Skeletal muscle cell (primary cell): ENCODE results near the gene SMIM24.
"Not testable (repeated sequence)": the region's sequence is repeated elsewhere in the genome, so short reads cannot be mapped to it uniquely, and the experiment has no call there.

Experiments used
- DNase-seq: peaks from one replicate; pipeline ENCODE4 v3.0.0-alpha.2; 2010; ENCODE audit warnings: low read depth
- H3K4me3 ChIP-seq: 2 replicates; pipeline ENCODE4 v1.5.1; 2011; ENCODE audit warnings: low read depth, mild to moderate bottlenecking, control low read depth, low read length, moderate library complexity

The SMIM24 gene

GRCh38 chr19:3480383-3481091 is at the start of gene SMIM24:
SMIM24 (minus strand) TSS chr19:3480525; CDS start chr19:3480463, 62 bp downstream.
- no peak within 1 kb of the TSS for H3K4me3 ChIP-seq
- no peak for DNase-seq

- DNase-seq, H3K4me3 ChIP-seq: not testable (repeated sequence)
Measured at GRCh38 chr19:3529299-3529698, 49.0 kb upstream of the SMIM24 start.

- DNase-seq: no peak
- no peak overlapping the region for H3K4me3 ChIP-seq
Measured at GRCh38 chr19:3528539-3529211, 48.4 kb upstream of the SMIM24 start.

- no peak for DNase-seq
- no peak overlapping the region for H3K4me3 ChIP-seq
Measured at GRCh38 chr19:3528080-3528479, 47.8 kb upstream of the SMIM24 start.

GRCh38 chr19:3527238-3527910 is 47.0 kb upstream of the SMIM24 start:
- no peak for DNase-seq
- no peak overlapping the region for H3K4me3 ChIP-seq

GRCh38 chr19:3526507-3527237 is 46.3 kb upstream of the SMIM24 start:
- no peak for DNase-seq
- no peak overlapping the region for H3K4me3 ChIP-seq

- H3K4me3 ChIP-seq: no peak overlapping the region
- no peak for DNase-seq
Measured at GRCh38 chr19:3524904-3525451, 44.7 kb upstream of the SMIM24 start.

GRCh38 chr19:3524078-3524842 is 43.9 kb upstream of the SMIM24 start:
- no peak for DNase-seq
- no peak overlapping the region for H3K4me3 ChIP-seq

- DNase-seq: no peak
- no peak overlapping the region for H3K4me3 ChIP-seq
Measured at GRCh38 chr19:3523361-3524077, 43.2 kb upstream of the SMIM24 start.

- DNase-seq: no peak
- H3K4me3 ChIP-seq: no peak overlapping the region
Measured at GRCh38 chr19:3522421-3523360, 42.4 kb upstream of the SMIM24 start.

GRCh38 chr19:3521104-3521445 is 40.8 kb upstream of the SMIM24 start:
- DNase-seq: no peak
- H3K4me3 ChIP-seq: no peak overlapping the region

GRCh38 chr19:3520166-3521103 is 40.1 kb upstream of the SMIM24 start:
- DNase-seq: no peak
- H3K4me3 ChIP-seq: no peak overlapping the region

- no peak for DNase-seq
- H3K4me3 ChIP-seq: no peak overlapping the region
Measured at GRCh38 chr19:3519126-3519525, 38.8 kb upstream of the SMIM24 start.

GRCh38 chr19:3518659-3519058 is 38.3 kb upstream of the SMIM24 start:
- no peak for DNase-seq
- H3K4me3 ChIP-seq: no peak overlapping the region

GRCh38 chr19:3518255-3518654 is 37.9 kb upstream of the SMIM24 start:
- no peak for DNase-seq
- H3K4me3 ChIP-seq: no peak overlapping the region

- no peak overlapping the region for H3K4me3 ChIP-seq
Measured at GRCh38 chr19:3517638-3518037, 37.3 kb upstream of the SMIM24 start.

More at GRCh38 chr19:3517638-3518037, 37.3 kb upstream of the SMIM24 start:
- DNase-seq: no peak
